HepG2 (cell line): ENCODE results near the gene ARHGEF4. TPM values are rescaled to one million over a fixed set of nuclear protein-coding genes. Genes with fewer than 3 reads are reported as not detected.

Source experiments
- AKNA ChIP-seq: sonication (generic); formaldehyde crosslinking; IDR thresholded peaks from 2 replicates; pipeline ENCODE4 v1.4.0; 2020; ENCODE audit warnings: missing genetic modification reagents, borderline replicate concordance
- ATF2 ChIP-seq: sonication (generic); formaldehyde crosslinking; IDR thresholded peaks from 2 replicates; pipeline ENCODE4 v1.4.0; 2020; ENCODE audit warnings: missing genetic modification reagents
- KLF6 ChIP-seq: IDR thresholded peaks from 2 replicates; pipeline ENCODE4 v1.8.0; 2016; ENCODE audit warnings: missing biosample characterization, missing genetic modification reagents
- MXD3 ChIP-seq: IDR thresholded peaks from 2 replicates; pipeline ENCODE4 v1.6.1; 2016; ENCODE audit warnings: mild to moderate bottlenecking, missing biosample characterization, missing genetic modification reagents
- NAIF1 ChIP-seq: sonication (generic); formaldehyde crosslinking; IDR thresholded peaks from 2 replicates; pipeline ENCODE4 v1.5.0; 2020; ENCODE audit warnings: mild to moderate bottlenecking, missing genetic modification reagents, borderline replicate concordance
- NFAT5 ChIP-seq: sonication (generic); formaldehyde crosslinking; IDR thresholded peaks from 2 replicates; pipeline ENCODE4 v1.4.0; 2020; ENCODE audit warnings: missing genetic modification reagents
- NFE2L1 ChIP-seq: sonication (generic); formaldehyde crosslinking; IDR thresholded peaks from 2 replicates; pipeline ENCODE4 v1.4.0; 2020; ENCODE audit warnings: missing genetic modification reagents, mild to moderate bottlenecking, borderline replicate concordance
- NR1H2 ChIP-seq: sonication (generic); formaldehyde crosslinking; IDR thresholded peaks from 2 replicates; pipeline ENCODE4 v1.8.1; 2022; ENCODE audit warnings: low read depth, missing genetic modification reagents, borderline replicate concordance
- ONECUT2 ChIP-seq: sonication (generic); formaldehyde crosslinking; IDR thresholded peaks from 2 replicates; pipeline ENCODE4 v1.4.0; 2020; ENCODE audit warnings: missing genetic modification reagents
- SOX13 ChIP-seq, 3 experiments: fragments of 450-650 bp in 1 of 3; sonication (generic) in 1 of 3; formaldehyde crosslinking in 1 of 3; IDR thresholded peaks in 2 of 3; conservative IDR thresholded peaks in 1 of 3; 2 replicates each; pipeline versions ENCODE4 v1.5.0 to v1.6.1; 2016 to 2020; ENCODE audit warnings: antibody characterized with exemption in 1 of 3, mild to moderate bottlenecking in 1 of 3, missing compliant biosample characterization in 1 of 3, missing genetic modification reagents in 1 of 3, moderate library complexity in 1 of 3
- TBP ChIP-seq: sonication (generic); formaldehyde crosslinking; IDR thresholded peaks from 2 replicates; pipeline ENCODE4 v1.5.0; 2020; ENCODE audit warnings: missing genetic modification reagents
- TP53 ChIP-seq: sonication (generic); formaldehyde crosslinking; conservative IDR thresholded peaks from 2 replicates; pipeline ENCODE4 v1.4.0; 2020; ENCODE audit warnings: missing genetic modification reagents
- ZNF12 ChIP-seq: sonication (generic); formaldehyde crosslinking; IDR thresholded peaks from 2 replicates; pipeline ENCODE4 v1.5.0; 2020; ENCODE audit warnings: missing genetic modification reagents
- ZNF274 ChIP-seq: sonication (generic); formaldehyde crosslinking; IDR thresholded peaks from 2 replicates; pipeline ENCODE4 v1.5.1; 2020; ENCODE audit warnings: mild to moderate bottlenecking, missing genetic modification reagents
- ZNF34 ChIP-seq: sonication (generic); formaldehyde crosslinking; IDR thresholded peaks from 2 replicates; pipeline ENCODE4 v1.4.0; 2020; ENCODE audit warnings: mild to moderate bottlenecking, missing genetic modification reagents, borderline replicate concordance
- ZNF382 ChIP-seq: sonication (generic); formaldehyde crosslinking; IDR thresholded peaks from 2 replicates; pipeline ENCODE4 v1.5.0; 2020; ENCODE audit warnings: missing genetic modification reagents, mild to moderate bottlenecking, borderline replicate concordance
- ZNF850 ChIP-seq: sonication (generic); formaldehyde crosslinking; conservative IDR thresholded peaks from 2 replicates; pipeline ENCODE4 v1.9.0; 2021; ENCODE audit warnings: mild to moderate bottlenecking, missing genetic modification reagents
- polyA plus RNA-seq, 8 experiments: library from polyadenylated mRNA; depleted of rRNA in 3 of 8; stranded (reverse) in 7 of 8; unstranded in 1 of 8; fragments of >200 nt; fragmentation: Illumina TruSeq in 4 of 8; extraction: Trizol in 4 of 8; gene quantifications; 2 replicates each; pipeline versions ENCODE4 v1.2.1 to v1.2.3, GENCODE V29; 2011 to 2016; ENCODE audit warnings: low read depth in 4 of 8, missing spikeins in 1 of 8, mixed read lengths in 1 of 8; ENCODE audit not compliant: insufficient read depth in 1 of 8
- total RNA-seq, 5 experiments: library from RNA; depleted of rRNA; stranded (reverse); fragments of >200 nt; fragmentation: Illumina TruSeq; extraction: Trizol; gene quantifications; 2 replicates each; pipeline ENCODE4 v1.2.3, GENCODE V29; 2016; ENCODE audit warnings: low read depth in 1 of 5

The ARHGEF4 gene
- total and polyA plus RNA-seq, 2 of the 13 experiments (the other 11 are each of a cell fraction or from before 2014, with no cell fraction given) = 0.11 to 0.13 TPM

GRCh38 chr2:131093006-131093695 is 256.4 kb downstream of the ARHGEF4 start, which contains the start of gene FAM168B (continued):
- TF ChIP-seq ATF2 (CRISPR knock-in tag) (peak; percentile 20; the same call in 1 of the 2 replicates), SOX13 (IDR thresholded peaks at IDR 0.05) (0 out of 2 replicates have a peak, but pooled peaks have one; percentile 22), SOX13 (CRISPR knock-in tag; conservative IDR thresholded peaks at IDR 0.05 in 1 of 2, IDR thresholded peaks at IDR 0.05 in 1 of 2) (peak in 1 of 2 experiments; percentile 31; a peak in 1 of 4 replicates), ZNF850 (CRISPR knock-in tag) (no peak), TBP (CRISPR knock-in tag) (no peak), ZNF382 (CRISPR knock-in tag) (no peak), KLF6 (peak; percentile 88), NFAT5 (peak; percentile 70), MXD3 (CRISPR knock-in tag) (peak; percentile 89), ZNF34 (CRISPR knock-in tag) (no peak), AKNA (CRISPR knock-in tag) (no peak), TP53 (CRISPR knock-in tag) (no peak), ZNF274 (CRISPR knock-in tag) (peak; percentile 66; the same call in 1 of the 2 replicates), NAIF1 (CRISPR knock-in tag) (no peak), NFE2L1 (CRISPR knock-in tag) (no peak), ZNF12 (no peak), NR1H2 (CRISPR knock-in tag) (no peak; the same call in 1 of the 2 replicates), ONECUT2 (CRISPR knock-in tag) (no peak)
